CD4-positive, alpha-beta T cell treated with Interleukin-2 at 100 ng/mL for 4 hours (primary cell): ENCODE results near the gene CCNY.
"Not testable (repeated sequence)": the region's sequence is repeated elsewhere in the genome, so short reads cannot be mapped to it uniquely, and the experiment has no call there.

Experiments
- DNase-seq: peaks from one replicate; pipeline ENCODE4 v3.0.0-alpha.2; 2020; ENCODE audit warnings: low spot score

The CCNY gene

GRCh38 chr10:35406003-35406630, 69.8 kb downstream of the CCNY start:
- not testable (repeated sequence) for DNase-seq

GRCh38 chr10:35407696-35408095, 71.4 kb downstream of the CCNY start:
- not testable (repeated sequence) for DNase-seq

- peak; percentile 16 for DNase-seq
Measured at GRCh38 chr10:35409094-35409582, 72.8 kb downstream of the CCNY start.

- DNase-seq = no peak
Measured at GRCh38 chr10:35409808-35410207, 73.5 kb downstream of the CCNY start.

GRCh38 chr10:35412003-35412723, 75.9 kb downstream of the CCNY start:
- no peak for DNase-seq

- peak; percentile 23 for DNase-seq
Measured at GRCh38 chr10:35412900-35413491, 76.7 kb downstream of the CCNY start.

GRCh38 chr10:35413985-35414861, 77.9 kb downstream of the CCNY start:
- DNase-seq = peak; percentile 42

GRCh38 chr10:35415505-35415904, 79.2 kb downstream of the CCNY start:
- DNase-seq = no peak

GRCh38 chr10:35416619-35417312, 80.5 kb downstream of the CCNY start:
- DNase-seq = no peak

- DNase-seq = no peak
Measured at GRCh38 chr10:35417313-35417625, 81.0 kb downstream of the CCNY start.

- no peak for DNase-seq
Measured at GRCh38 chr10:35417795-35418194, 81.5 kb downstream of the CCNY start.

- DNase-seq = not testable (repeated sequence)
Measured at GRCh38 chr10:35418580-35418979, 82.3 kb downstream of the CCNY start.

- DNase-seq = no peak
Measured at GRCh38 chr10:35420044-35420443, 83.7 kb downstream of the CCNY start.

- no peak for DNase-seq
Measured at GRCh38 chr10:35420827-35421552, 84.7 kb downstream of the CCNY start.

- no peak for DNase-seq
Measured at GRCh38 chr10:35421553-35422178, 85.4 kb downstream of the CCNY start.

GRCh38 chr10:35422228-35422627, 85.9 kb downstream of the CCNY start:
- no peak for DNase-seq

- DNase-seq = no peak
Measured at GRCh38 chr10:35423505-35424306, 87.4 kb downstream of the CCNY start.

GRCh38 chr10:35424680-35425285, 88.5 kb downstream of the CCNY start:
- DNase-seq = no peak

- DNase-seq = no peak
Measured at GRCh38 chr10:35425595-35425994, 89.3 kb downstream of the CCNY start.
